ENCODE measurements around the gene MKKS.
A peak's percentile ranks its signal among the peaks of the same experiment; 100 is the strongest.
"Not testable (repeated sequence)": the region's sequence is repeated elsewhere in the genome, so short reads cannot be mapped to it uniquely, and the experiment has no call there.

MKKS gene

GRCh38 chr20:10448270-10449156 lies 14.5 kb upstream of the MKKS start:
- DNase-seq: no peak

GRCh38 chr20:10447028-10447427 lies 13.0 kb upstream of the MKKS start:
- DNase-seq: no peak

- DNase-seq: no peak
Measured at GRCh38 chr20:10445758-10446157, 11.7 kb upstream of the MKKS start.

GRCh38 chr20:10443936-10444335 lies 9.9 kb upstream of the MKKS start:
- no peak for DNase-seq

GRCh38 chr20:10438217-10438616 lies 4.2 kb upstream of the MKKS start:
- DNase-seq: no peak

GRCh38 chr20:10436053-10436699 lies 2.2 kb upstream of the MKKS start:
- no peak for DNase-seq

GRCh38 chr20:10434832-10435812 lies 1.1 kb upstream of the MKKS start, which contains the start of gene SLX4IP:
Gene SLX4IP, plus strand, starts transcription at chr20:10435305. Its CDS starts 22,900 bp downstream, at chr20:10458205.
- DNase-seq: peak; percentile 97

GRCh38 chr20:10434467-10434831 lies 427 bp upstream of the MKKS start:
- peak; percentile 95 for DNase-seq

GRCh38 chr20:10433014-10433622 lies 904 bp downstream of the MKKS start:
- DNase-seq: peak; percentile 30

- no peak for DNase-seq
Measured at GRCh38 chr20:10432079-10432478, 1.9 kb downstream of the MKKS start.

- no peak for DNase-seq
Measured at GRCh38 chr20:10430704-10431103, 3.3 kb downstream of the MKKS start.

GRCh38 chr20:10430000-10430466 lies 4.0 kb downstream of the MKKS start:
- DNase-seq: no peak

GRCh38 chr20:10429443-10429981 lies 4.5 kb downstream of the MKKS start:
- DNase-seq: no peak

GRCh38 chr20:10428008-10428407 lies 6.0 kb downstream of the MKKS start:
- DNase-seq: no peak

GRCh38 chr20:10427060-10427692 lies 6.8 kb downstream of the MKKS start:
- DNase-seq: peak; percentile 16

GRCh38 chr20:10423735-10424134 lies 10.3 kb downstream of the MKKS start:
- DNase-seq: no peak

GRCh38 chr20:10419550-10420133 lies 14.4 kb downstream of the MKKS start:
- no peak for DNase-seq

- DNase-seq: not testable (repeated sequence)
Measured at GRCh38 chr20:10417218-10417617, 16.8 kb downstream of the MKKS start.

- DNase-seq: no peak
Measured at GRCh38 chr20:10415013-10415650, 18.9 kb downstream of the MKKS start.

- DNase-seq: no peak
Measured at GRCh38 chr20:10412591-10413408, 21.2 kb downstream of the MKKS start.

All from DMS79 treated with DMSO at 0.1 percent for 48 hours (cell line).